Kidney capillary endothelial cell (primary cell): ENCODE data around the gene NCOA4.
"Not testable (repeated sequence)": the region's sequence is repeated elsewhere in the genome, so short reads cannot be mapped to it uniquely, and the experiment has no call there.

Experiments used
- DNase-seq: peaks from one replicate; pipeline ENCODE4 v3.0.0-alpha.2; 2018; ENCODE audit warnings: low spot score

Gene NCOA4

DNA sequence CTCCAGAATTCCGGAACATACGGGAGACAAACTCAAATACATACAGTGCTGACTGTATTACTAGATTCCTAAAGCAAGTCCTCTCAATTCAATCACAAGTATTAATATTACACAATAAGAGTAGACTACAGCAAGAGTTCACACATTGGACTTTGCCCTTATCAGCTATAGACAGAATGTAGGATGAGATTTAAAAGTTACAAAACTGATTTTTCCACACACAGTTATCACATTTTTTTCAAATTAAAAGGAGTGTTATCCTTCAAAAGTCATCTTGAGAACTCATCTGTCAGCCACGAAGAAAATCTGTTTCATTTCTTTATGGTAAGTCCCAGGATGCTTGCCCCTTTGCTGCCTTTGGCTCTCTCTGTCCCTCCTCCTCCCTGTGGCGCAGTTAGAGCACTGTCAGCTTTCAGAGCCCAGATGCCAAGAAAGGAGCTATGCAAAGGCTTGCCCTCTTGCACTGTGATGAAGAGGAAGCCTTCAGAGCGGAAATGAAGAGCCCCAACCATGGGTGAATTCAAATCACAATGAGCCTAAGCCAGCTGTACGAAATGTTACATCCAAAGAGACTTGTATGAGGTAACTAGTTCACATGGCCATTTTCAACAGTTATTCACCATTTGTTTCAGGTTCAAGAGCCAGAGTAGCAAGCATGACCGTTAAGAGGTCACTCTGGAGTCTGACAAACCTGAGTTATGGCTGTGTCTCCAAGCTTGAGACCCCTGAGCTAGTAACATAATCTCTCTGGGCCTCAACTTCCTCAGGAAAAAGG is 10.7 kb downstream of the NCOA4 start:
- peak; percentile 56 for DNase-seq

DNA sequence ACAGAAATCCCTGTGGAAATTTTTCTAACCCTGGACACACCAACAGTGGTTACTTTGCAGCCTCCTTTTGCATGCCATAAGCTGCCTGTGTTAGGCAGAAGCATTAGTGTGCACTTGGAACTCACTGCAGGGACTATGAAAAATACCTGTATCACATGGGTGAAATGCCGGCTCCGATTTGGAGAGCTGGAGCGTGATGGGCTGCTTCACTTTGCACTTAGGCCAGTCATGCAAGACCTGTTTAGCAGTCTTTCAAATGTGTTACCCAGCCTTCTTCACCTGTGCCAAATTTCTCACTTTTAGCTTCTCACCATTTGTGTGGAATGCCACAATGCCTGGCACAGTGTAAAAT is 11.3 kb downstream of the NCOA4 start:
- no peak for DNase-seq

DNA sequence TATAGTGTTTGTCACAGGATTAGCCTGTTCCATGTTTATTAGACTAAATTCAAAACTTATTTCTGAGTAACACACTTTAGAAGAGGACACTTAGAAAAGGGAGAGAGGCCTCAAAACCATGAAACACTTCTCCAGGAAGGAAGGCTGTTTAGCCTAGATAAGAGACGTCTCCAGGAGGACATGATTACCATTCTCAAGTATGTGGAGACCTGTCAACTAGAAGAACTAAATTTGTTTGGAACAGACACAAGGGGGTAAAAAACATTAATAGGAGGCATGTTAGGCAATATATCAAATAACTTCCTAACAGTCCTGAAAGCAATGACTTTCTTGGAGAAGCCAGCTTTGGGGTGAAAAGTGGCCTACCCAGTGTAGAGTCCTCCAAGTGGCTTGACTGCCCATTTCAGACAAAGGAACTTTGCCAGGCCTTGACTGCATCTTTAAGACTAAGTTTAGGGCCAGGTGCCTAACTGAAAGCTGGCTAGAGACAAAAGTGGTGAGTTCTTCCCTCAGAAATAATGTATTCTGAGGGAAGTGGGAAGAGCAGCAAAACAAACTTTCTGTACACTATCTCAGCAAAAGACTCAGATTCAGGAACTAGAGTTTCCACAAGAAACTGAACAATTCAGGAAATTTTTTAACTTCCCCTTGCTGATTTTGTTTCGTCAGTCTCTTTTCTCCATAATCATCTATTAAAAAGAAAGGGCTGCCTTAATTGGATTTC is 11.8 kb downstream of the NCOA4 start:
- DNase-seq: peak; percentile 36

DNA sequence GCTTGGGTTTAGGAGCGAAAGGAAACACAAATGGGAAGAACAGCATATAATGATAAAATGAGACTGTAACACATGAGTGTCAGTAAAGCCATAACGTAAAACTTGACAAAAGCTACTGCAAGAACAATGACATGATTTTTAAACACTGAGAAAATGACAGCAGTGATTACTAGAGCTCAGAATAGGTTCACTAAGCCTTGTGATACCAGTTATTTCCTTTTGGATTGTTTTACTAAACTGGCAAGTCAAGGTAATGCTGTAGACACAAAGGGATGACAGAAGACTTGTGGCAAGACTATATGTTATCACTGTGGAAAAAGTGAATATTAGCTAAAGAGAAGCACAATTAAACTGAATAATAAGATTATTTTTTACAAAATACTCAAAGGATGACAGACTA is 12.7 kb downstream of the NCOA4 start:
- no peak for DNase-seq

DNA sequence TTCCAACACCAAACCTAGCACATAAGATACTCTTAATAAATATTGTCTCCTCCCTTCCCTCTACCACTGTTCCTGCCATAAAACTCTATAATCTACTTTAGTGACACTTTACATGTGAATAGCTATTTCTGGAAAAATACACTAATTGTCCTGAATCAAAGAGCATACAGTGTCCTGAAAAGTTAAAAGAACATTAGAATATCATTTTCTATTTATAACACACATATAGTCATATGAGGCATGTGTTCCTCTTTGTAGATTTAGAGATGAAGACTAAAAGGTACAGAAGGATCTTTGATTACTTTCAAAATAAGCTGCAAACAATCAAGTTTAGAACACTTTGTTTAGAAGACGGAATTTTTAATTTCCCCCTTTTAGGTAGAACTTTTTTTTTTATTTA is 13.6 kb downstream of the NCOA4 start:
- DNase-seq: no peak

DNA sequence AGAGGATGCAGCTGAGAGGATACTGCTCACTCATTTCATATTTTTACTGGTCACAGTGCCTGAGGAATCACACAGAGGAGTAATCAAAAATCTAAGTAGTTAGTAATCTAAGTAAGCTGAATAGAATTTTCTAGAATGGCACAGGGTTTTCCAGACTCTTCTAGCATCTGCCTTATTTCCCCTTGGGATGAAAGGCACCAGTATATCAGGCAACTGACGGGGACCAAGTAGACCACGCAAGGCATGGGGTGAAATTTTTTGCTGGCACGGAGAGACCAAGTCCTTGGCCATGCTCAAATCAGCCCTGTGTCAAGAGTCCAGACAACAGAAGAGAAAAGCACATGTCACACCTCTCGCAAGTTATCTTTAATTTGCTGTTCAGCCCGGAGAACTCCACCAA is 14.2 kb downstream of the NCOA4 start:
- DNase-seq: no peak

DNA sequence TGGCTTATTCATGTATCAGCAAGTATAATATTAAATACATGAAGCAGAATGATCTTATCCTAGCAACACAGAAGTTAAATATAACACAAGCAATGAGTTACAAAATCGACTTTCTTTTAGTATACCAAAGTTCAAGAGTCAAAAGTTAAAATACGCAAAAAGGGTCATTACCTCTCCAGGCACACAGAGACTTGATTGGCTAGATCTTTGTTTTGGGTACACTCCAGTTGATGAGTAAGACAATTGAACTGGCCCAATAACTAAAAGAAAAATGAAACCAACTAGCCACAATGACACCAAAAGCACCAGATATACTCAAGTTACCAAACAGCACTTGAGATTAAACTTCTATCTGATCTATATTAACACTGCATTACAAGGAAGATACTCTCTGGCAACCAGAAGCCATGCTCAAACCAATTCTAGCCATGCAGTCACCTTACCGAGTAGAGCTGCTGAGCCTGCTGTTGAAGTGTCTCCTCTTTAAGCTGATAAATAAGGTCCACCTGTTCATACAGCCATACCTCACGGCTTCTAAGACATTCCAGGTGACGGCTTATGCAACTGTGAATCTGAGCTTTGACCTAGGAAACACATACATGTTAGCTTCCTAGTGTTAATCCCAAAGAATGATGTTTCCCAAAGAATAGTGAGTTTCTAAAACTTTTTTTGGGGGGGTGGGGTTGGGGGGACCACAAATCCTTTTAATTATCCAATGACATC is 15.6 kb downstream of the NCOA4 start:
- DNase-seq: no peak

DNA sequence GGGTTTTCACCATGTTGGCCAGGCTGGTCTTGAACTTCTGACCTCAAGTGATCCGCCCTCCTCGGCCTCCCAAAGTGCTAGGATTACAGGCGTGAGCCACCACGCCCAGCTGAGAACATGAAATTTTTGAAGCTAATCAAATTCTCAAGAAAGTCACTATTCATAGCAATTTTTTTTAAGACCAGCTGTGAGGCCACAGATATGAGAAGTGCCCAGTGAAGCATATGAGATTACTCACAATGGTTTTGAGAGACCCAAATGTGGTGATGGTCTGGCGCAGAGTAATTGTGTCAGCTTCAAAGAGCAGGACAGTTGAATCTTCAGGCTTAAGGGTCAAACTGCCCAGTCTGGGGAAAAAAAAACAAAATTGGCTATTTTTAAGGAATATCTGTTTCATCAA is 16.2 kb downstream of the NCOA4 start:
- no peak for DNase-seq

DNA sequence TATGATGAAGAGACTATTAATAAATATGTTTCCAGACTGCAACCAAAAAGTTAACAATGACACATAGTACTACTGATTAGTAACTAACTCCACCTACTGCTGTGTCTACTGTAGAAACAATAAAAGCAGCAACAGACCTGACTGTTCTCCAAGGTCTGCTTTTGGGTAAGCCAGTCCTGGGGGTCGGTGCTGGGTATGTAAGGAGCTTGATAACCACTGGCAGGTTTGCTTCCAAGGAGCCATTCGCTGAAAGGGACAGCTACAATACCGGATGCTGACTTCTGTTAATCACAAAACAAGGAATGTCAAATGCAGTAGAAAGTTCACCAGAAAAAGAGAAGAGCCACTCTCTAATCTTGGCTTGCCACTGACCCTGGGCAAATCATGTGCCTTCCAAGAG is 17.7 kb downstream of the NCOA4 start:
- no peak for DNase-seq

DNA sequence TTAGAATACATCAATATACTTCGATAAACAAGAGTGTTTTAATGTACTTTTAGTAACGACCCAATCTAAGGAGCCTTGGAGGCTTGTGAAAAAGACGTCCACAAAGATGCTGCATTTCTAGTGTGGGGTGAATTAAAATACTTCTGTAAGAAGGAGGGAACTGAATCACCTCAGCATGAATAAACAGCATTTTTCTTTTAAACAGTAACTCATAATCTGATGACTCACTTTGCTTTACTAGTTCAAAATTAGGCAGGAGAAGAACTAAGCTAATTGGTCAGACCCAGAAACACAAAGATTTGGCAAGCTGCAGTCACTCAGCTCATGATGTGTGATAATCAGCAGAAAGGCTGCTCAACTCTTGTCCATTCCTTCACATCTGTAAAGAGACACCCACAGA is 24.2 kb downstream of the NCOA4 start:
- peak; percentile 26 for DNase-seq

DNA sequence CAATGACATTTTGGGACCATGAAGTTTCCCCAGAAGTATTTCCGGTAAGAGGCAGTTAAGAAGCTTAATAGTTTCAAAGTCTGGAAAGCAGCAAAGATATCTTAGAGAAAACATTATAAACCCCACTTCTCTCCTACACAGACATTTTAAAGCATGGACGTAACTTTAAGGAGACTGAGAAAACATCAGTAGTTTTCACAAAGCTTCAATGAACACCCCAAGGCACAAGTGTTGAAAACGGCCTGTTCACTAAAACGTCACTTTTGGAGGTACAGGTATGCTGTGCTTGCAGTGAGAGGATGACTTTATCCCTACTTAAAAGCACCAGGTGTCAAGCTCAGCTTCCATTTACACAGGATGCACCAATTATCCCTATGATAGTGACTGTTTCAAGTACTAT is 25.0 kb downstream of the NCOA4 start:
- no peak for DNase-seq

DNA sequence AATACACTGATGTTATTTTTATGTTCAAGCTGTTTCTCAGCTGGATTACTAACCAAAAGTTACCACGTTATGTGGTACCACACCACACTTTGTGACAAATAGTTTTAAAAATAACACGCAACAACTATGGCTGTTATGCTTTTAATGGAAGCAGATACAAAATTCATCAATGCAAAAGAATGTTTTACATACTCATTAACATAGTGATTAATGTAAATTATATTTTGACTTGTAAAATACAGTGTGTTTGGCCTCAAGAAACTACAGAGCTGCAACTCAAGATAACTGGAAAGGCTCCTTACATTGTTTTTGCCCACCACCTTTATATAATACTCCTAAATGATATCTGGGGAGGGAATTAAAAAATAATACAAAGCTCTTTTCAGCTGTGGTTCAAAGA is 25.5 kb downstream of the NCOA4 start:
- no peak for DNase-seq

DNA sequence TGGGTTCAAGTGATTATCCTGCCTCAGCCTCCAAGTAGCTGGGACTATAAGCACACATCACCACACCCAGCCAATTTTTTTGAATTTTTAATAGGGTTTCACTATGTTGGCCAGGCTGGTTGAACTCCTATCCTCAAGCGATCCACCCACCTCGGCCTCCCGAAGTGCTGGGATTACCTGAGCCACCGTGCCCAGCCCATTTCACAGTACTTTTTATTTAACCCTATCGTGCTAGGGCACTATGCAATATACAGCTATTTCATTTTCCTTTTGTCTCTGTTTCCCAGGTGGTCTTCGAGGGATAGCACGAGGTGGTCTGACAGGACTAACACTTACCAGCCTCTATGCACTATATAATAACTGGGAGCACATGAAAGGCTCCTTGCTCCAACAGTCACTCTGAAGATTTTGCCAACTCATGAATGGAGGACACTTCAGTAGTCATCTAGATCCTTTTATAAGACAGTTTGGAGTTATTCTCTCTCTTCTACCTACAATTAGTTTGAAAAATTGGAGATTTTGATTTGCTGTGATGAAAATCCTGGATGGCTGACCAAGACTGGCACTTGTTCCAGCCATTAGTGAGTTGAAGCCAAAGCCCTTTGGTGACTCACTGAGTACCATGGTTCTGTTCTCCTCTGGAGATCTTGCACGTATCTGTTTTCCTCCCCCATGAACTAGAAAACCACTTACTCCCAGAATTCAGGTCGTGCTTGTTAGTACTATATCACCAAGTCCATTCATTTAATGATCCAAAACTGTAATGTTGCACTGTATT is 27.3 kb downstream of the NCOA4 start:
- no peak for DNase-seq

DNA sequence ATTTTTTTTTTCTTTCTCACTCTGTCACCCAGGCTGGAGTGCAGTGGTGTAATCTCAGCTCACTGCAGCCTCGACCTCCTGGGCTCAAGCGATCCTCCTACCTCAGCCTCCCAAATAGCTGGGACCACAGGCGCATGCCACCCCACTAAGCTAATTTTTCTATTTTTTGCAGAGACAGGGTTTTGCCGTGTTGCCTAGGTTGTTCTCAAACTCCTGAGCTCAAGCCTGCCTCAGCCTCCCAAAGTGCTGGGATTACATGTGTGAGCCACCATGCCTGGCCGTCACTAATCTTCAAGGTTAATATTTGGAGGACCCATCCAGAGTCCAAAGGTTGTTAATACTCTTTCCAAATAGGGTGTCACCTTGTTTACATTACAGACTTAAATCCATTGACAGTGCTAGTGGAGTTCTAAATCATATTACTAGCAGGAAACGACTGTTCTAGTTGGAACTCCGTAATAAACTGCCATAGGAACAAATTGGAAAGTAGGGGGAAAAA is 28.2 kb downstream of the NCOA4 start:
- DNase-seq: not testable (repeated sequence)

DNA sequence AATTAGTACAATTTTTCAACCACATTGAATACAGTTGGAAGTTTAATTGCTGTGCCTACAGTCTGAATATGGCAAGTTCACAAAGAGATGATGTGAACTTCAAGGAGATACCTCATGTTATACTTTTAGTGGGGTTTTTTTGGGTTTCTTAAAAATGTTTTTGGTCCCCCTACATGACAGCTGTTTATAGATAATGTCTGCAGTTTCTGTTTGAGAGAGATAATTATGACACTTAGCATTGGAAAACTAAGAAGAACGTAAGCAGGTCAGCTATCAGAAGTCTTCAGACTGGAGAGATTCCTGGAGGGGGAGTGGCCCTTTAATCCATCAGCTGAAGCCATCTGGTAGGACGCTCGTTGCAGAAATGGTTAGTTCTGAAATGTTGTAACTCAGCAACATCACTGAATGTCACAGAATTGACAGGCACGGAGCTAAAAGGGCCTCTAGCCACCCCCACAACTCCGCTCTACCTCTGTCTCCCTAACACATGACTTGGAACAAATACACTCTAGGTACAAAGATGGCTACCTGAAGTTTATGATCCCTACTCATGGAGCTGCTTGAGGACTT is 29.2 kb downstream of the NCOA4 start:
- no peak for DNase-seq

DNA sequence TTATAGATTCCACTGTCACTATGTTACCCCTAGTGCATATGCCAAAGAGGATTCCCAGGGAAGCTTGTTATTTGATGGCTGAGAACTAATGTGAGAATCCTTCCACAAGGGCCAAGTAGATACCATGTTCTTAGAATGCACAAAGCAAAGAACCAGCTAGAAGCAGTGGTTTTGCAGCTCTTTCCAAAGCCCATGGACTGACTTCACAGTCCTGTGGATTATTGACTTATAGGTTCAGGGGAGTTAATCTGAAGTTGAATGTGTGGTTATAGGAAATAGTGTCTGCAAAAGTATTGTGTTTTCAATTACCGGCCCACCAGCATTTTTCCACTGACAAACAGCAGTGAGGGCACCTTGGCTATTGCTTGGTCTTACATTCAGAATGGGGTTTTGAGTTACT is 29.9 kb downstream of the NCOA4 start:
- no peak for DNase-seq

DNA sequence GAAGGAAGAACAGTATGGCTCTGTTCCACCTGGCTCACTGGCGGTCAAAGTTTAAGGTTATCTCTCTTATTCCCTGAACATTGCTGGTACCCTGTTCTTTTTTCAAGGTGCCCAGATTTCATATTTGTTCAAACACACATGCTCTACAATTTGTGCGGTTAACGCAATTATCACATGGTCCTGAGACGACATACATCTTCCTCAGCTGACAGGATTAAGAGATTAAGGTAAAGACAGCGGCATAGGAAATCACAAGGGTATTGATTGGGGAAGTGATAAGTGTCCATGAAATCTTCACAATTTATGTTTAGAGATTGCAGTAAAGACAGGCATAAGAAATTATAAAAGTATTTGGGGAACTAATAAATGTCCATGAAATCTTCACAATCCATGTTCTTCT is 30.5 kb downstream of the NCOA4 start:
- DNase-seq: not testable (repeated sequence)

DNA sequence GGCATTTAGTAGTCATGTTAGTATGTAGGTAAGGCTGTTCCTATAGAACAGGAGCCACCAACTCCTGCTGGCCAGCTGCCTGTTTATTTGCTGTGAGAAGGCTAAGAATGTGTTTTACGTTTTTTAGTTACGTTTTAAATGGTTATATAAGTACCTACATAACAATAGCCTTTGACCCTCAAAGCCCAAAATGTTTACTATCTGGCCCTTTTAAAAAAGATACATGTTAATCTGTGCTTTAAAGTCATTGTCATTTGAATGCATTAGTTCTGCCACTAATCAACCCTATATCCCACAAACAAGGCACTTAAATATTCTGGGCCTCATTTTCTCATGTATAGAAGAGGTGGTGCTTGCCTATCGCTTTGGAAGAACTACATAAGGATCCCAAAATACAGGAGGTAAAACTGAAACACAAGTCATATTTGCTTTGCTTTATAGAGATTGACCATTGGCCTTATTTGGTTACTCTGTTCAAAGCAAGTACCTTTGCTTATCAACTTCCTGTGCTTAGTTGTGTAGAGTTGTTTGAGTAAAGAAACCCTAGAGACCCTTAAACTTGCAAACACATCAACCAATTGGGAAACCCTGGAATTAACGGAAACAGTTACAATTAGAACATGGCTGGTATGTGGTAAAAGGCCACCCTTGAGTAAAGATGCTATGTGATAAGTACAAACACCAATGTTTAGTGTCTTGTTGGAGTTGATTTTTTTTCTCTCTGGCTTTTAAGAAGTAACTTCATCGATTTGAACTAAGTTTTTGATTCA is 32.2 kb downstream of the NCOA4 start:
- no peak for DNase-seq

DNA sequence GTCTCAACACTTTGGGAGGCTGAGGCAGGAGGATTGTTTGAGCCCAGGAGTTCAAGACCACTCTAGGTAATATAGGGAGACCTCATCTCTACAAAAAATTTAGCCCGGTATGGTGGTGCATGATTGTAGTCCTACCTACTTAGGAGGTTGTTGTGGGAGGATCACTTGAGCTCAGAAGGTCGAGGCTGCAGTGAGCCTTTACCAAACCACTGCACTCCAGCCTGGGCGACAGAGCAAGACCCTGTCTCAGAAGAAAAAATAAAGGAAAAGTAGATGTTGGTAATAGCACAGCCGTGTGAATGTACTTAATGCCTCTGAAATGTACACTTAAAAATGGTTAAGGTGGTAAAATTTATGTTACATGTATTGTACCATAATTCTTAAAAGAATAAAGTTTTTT is 32.9 kb downstream of the NCOA4 start:
- no peak for DNase-seq

DNA sequence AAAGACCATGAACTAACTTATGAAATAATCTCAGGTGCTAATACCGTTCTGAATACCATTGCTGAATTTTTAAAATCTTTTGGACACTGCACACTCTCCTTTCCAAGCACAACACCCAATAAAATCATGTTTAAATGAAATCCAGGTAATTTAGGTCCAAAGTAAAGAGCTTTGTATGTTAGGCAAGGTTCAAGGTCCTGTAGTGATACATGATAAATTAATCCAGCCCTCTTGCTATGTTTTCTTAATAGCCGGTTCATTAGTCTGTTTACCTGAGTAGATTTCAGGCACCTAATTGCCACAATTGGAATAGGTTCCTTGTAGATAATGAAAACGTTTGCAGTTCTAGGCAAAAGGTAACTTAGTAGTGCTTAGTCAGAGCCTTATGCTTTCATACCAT is 44.8 kb downstream of the NCOA4 start:
- DNase-seq: not testable (repeated sequence)

DNA sequence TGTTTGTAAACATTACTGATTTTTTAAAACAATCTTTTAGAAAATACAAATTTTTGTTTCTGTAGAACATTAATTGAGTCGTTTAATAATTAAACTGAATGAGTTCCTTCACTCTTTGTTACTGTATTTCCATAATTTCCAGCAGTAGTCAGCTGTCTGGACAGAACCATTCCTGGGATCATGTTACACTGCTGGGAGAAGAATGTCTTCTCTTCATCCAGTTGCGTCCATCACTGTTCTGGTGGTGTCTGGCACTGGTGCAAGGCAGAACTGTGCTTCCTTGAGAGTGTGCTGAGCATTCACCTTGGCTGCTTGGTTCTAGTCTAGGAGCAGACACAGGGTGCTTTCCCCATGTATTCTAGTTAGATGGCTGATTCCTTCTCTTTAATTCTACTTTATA is 46.0 kb downstream of the NCOA4 start:
- not testable (repeated sequence) for DNase-seq
